ENCODE results near the gene FOXR1.
A peak's percentile ranks its signal among the peaks of the same experiment; 100 is the strongest.

The FOXR1 gene

DNA sequence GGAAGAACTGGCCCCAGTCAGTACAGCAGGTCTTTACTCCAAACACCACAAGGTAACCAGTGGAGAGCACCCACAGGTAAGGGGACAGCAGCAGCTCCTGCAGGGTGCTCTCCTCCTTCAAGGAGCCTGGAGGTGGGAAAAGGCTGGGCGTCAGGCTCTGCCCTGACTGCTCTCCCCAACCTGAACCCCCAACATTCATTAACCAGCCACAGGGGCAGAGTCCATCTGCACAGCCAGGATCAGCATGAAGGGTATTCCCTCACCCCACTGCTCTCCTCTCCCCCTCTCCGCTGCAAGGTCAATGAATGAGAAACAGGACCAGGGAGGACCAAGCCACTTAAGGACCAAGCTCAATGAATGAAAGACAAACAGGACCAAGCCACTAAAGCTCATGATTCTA, 55.4 kb downstream of the FOXR1 start:
- DNase-seq (ENCODE audit: low read depth), result no peak
- TF ChIP-seq, protein P1, sequence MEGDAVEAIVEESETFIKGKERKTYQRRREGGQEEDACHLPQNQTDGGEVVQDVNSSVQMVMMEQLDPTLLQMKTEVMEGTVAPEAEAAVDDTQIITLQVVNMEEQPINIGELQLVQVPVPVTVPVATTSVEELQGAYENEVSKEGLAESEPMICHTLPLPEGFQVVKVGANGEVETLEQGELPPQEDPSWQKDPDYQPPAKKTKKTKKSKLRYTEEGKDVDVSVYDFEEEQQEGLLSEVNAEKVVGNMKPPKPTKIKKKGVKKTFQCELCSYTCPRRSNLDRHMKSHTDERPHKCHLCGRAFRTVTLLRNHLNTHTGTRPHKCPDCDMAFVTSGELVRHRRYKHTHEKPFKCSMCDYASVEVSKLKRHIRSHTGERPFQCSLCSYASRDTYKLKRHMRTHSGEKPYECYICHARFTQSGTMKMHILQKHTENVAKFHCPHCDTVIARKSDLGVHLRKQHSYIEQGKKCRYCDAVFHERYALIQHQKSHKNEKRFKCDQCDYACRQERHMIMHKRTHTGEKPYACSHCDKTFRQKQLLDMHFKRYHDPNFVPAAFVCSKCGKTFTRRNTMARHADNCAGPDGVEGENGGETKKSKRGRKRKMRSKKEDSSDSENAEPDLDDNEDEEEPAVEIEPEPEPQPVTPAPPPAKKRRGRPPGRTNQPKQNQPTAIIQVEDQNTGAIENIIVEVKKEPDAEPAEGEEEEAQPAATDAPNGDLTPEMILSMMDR (IDR thresholded peaks at IDR 0.05; ENCODE audit: low read length, missing control alignments), result no peak
- no peak overlapping the region for H3K4me3 ChIP-seq (replicated peaks; ENCODE audit: low read depth, low read length)

DNA sequence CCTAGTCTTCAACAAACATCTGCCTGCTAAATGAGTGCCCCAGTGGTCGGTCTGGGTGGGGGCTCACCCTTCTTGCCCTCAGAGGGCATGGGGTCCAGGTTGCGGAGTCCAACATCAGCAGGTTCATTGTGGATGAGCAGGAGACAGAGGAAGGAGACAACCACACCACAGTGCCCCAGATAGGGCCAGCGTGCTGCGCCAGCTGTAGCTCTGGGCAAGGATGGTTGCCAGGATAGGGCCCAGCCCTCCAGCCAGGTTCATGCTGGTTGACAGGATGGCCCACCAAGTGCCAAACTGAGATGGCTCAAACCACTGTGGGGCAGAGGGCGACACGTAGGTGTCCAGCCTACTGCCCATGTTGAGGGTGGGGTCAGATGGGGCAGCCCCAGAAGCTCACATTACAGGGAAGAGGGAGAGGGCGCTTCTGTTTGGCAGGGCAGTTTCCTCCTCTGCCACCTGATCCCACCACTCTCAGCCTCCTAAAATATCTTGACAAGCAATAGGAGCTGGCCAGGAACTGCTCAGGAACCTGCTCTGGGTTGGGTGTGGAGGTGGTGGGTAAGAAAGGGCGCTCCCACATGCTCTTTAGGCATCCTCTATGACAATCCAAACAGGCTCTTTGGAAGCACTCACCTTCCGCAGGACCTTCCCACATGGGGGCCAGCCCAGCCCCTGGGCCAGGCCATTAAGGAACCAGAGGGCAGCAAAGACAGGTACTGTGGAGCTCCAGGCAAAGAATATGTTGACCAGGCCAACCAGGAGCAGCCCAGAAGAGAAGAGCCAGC, 56.2 kb downstream of the FOXR1 start:
- TF ChIP-seq, protein P1 (IDR thresholded peaks at IDR 0.05; ENCODE audit: low read length, missing control alignments), result no peak
- H3K4me3 ChIP-seq (replicated peaks; ENCODE audit: low read depth, low read length), result no peak overlapping the region
- no peak for DNase-seq (ENCODE audit: low read depth)

DNA sequence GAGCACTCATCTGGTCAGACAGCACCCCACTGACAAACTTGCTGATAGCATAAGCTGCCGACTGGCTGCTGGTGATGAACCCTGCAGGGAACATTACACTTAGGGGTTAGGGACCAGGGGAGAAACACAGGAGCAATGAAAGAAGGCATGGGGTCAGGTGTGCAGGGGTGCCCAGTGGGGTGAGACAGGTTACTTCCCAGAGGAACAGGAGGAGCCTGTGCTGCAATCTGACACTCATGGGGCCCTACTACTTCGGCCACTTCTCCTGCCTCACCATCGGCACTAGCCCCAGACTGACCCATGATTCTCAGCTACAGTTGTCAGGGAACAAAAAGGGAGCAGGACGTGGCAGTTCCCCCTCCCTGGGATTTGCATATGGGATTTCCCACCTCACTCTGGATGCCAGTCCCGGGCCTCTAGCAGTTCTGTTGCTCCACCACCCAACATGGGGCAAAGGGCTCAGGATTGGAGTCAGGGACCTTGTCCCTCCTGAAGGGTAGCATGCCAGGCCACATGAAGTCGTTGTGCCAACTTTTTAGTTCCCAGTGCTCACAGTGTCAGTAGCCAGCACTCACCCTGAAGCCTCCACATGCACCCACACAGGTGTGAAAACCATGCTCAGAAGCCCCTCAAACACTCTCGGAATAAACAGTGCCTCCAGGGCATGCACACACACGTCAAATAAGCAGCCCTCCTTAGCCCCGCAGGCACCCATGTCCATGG, 56.9 kb downstream of the FOXR1 start:
- H3K4me3 ChIP-seq (replicated peaks; ENCODE audit: low read depth, low read length), result no peak overlapping the region
- TF ChIP-seq, protein P1 (IDR thresholded peaks at IDR 0.05; ENCODE audit: low read length, missing control alignments), result no peak
- no peak for DNase-seq (ENCODE audit: low read depth)

DNA sequence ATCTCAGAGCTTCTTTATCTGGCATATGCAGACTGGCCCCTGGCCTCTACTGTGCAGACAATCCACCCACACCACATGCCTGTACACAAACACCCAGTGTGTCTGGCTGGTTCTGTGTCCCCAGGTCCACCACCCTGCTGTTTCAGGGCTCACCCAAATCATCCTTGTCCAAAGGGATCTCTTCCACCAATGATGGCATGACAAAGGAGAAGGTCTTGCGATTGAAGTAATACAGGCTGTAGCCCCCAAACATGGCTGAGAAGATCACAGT, 57.4 kb downstream of the FOXR1 start:
- TF ChIP-seq, protein P1 (IDR thresholded peaks at IDR 0.05; ENCODE audit: low read length, missing control alignments), result no peak
- no peak overlapping the region for H3K4me3 ChIP-seq (replicated peaks; ENCODE audit: low read depth, low read length)
- DNase-seq (ENCODE audit: low read depth), result no peak

DNA sequence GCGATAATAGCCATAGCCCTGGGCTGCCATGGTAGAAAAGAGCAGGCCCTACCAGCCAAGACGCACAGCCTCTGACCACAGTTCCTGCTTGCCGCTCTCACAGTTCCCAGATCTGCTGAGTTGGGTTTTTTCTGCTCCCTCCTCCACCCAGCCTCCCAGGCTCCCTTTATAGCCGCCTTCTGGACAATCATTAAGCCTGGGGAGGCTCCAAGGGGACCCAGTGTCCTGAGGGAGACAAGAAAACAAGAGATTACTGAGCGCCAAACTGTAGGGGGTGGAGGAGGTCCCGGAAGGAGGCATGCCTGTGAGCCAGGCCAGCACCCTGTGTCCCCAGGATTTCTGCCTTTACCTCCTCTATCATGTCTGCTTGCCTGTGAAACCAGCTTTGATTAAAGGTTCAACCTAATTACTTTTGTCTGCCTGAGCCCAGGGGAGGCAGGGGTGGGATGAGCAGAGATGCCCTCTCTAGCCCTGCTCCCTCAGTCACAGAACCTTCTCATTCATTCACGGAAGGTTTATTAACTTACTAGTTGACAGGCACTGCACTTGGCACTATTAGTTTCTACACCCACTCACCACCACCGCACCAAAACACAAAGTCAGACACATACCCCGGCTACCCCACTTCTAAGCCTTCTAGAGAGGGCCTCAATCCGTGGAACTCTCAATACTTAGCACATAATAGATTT, 57.9 kb downstream of the FOXR1 start:
- TF ChIP-seq, protein P1 (IDR thresholded peaks at IDR 0.05; ENCODE audit: low read length, missing control alignments), result no peak
- no peak for DNase-seq (ENCODE audit: low read depth)
- H3K4me3 ChIP-seq (replicated peaks; ENCODE audit: low read depth, low read length), result no peak overlapping the region

DNA sequence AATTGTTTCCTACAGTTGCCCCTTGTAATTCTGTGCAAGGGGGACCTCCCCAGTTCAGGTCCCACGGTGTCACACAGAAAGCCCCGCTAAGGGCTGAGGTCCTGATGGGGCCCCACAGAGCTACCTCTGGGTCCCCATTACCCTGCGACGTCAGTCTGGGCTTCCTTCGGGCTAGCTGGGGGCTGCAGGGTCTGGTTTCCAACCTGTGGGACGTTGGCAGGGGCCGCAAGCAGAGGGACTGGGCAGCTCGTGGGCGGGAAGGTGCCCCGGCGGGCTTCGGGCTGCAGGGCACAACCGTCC, 58.4 kb downstream of the FOXR1 start:
- peak overlapping the region; percentile 89 for H3K4me3 ChIP-seq (replicated peaks; ENCODE audit: low read depth, low read length)
- no peak for DNase-seq (ENCODE audit: low read depth)
- TF ChIP-seq, protein P1 (IDR thresholded peaks at IDR 0.05; ENCODE audit: low read length, missing control alignments), result no peak

Measured in fibroblast of pulmonary artery (primary cell).